Kidney (tissue), 14 donors: Measurements from ENCODE around the gene AKR1C3. TPM values are rescaled to one million over a fixed set of nuclear protein-coding genes. Genes with fewer than 3 reads are reported as not detected.

Experiments
- DNase-seq, 5 donors: peaks; one replicate each; pipeline ENCODE4 v3.0.0-alpha.2; 2013 to 2020
- FAIRE-seq: peaks from 2 replicates; lab custom pipeline; 2012; peaks lifted over from hg19 to GRCh38; lab: Jason Lieb, UNC
- H3K27ac ChIP-seq, 2 donors: one replicate each; pipeline ENCODE4 v1.7.0; 2013; ENCODE audit warnings: low read depth in 2 of 2, low read length in 2 of 2, inconsistent platforms in 1 of 2
- H3K27me3 ChIP-seq: one replicate; pipeline ENCODE4 v1.7.1; 2013; ENCODE audit warnings: low read length, inconsistent platforms; ENCODE audit not compliant: control insufficient read depth, insufficient read depth
- H3K36me3 ChIP-seq, 3 donors: one replicate each; pipeline versions ENCODE4 v1.7.0 to v1.7.1; 2013; ENCODE audit warnings: low read length in 3 of 3, control low read depth in 1 of 3, inconsistent platforms in 1 of 3; ENCODE audit not compliant: insufficient read depth in 3 of 3, control insufficient read depth in 2 of 3
- H3K4me1 ChIP-seq, 3 donors: one replicate each; pipeline versions ENCODE4 v1.7.0 to v1.7.1; 2013; ENCODE audit warnings: low read length in 3 of 3, inconsistent platforms in 1 of 3, low read depth in 1 of 3; ENCODE audit not compliant: control insufficient read depth in 2 of 3, insufficient read depth in 2 of 3
- H3K4me3 ChIP-seq, 3 donors: one replicate each; pipeline versions ENCODE4 v1.7.0 to v1.8.1; 2013; ENCODE audit warnings: low read length in 3 of 3, control low read depth in 1 of 3, inconsistent platforms in 1 of 3
- H3K9ac ChIP-seq, 3 donors: one replicate each; pipeline versions ENCODE4 v1.7.0 to v1.7.1; 2013; ENCODE audit warnings: low read length in 3 of 3, control low read depth in 1 of 3, inconsistent platforms in 1 of 3
- H3K9me3 ChIP-seq, 3 donors: one replicate each; pipeline versions ENCODE4 v1.7.0 to v1.7.1; 2013; ENCODE audit warnings: low read length in 3 of 3, control low read depth in 1 of 3, inconsistent platforms in 1 of 3; ENCODE audit not compliant: control insufficient read depth in 2 of 3, insufficient read depth in 1 of 3
- intact Hi-C: fragments of 100-400 bp; cut with DNase I; formaldehyde crosslinking; loops from one replicate; pipeline ENCODE4 v1.11.1; 2022
- polyA plus RNA-seq: library from polyadenylated mRNA; stranded (reverse); fragments of 350-450 nt; fragmentation: Illumina TruSeq; extraction: RNeasy Lipid Tissue Mini Kit (QIAGEN cat#74804); gene quantifications from one replicate; pipeline ENCODE4 v1.2.3, GENCODE V29; 2014; ENCODE audit warnings: low read depth, low replicate concordance; ENCODE audit not compliant: insufficient read depth
- total RNA-seq: library from RNA; stranded (reverse); fragmentation: NEBNext Ultra II Directional; extraction: Animal tissue kit (Norgen Biotek cat#: 25700); gene quantifications from one replicate; pipeline ENCODE4 v1.2.1, GENCODE V29; 2021
- TF ChIP-seq, protein P1 (sequence below): IDR thresholded peaks from 3 replicates; pipeline ENCODE4 v1.5.1; 2012; ENCODE audit warnings: mild to moderate bottlenecking, moderate library complexity, borderline replicate concordance; ENCODE audit not compliant: insufficient read depth; ENCODE audit errors: extremely low read depth
- donor health status: control.
- donor health status: control.
- donor health status: control.
- donor health status: control.
- donor health status: control.
- donor health status: DM: yes; HTN: yes; CAD: no.
- donor health status: Normal renal cell carcinoma (clear cell type).

Gene AKR1C3
- total and polyA plus RNA-seq, 2 donors from 2014 or later = 61.8 to 187 TPM

DNA sequence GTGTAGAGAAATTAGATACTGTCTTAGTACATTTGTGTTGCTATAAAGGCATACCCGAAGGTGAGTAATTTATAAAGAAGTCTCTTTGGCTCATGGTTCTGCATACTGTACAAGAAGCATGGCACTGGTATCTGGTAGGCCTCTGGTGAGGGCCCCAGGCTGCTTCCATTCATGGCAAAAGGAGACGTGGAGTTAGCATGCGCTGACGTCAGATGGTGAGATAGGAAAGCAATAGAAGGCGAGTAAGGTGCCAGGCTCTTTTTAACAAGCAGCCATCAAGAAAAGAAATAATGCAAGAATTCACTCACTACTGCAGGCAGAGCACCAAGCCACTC is 52.7 kb downstream of the AKR1C3 start:
- FAIRE-seq (no peak), DNase-seq (no peak)
- intact Hi-C loops = no loop called here
- H3K9me3 ChIP-seq = no peaks in the 10 kb centered on the region
- no peaks in the 10 kb centered on the region for H3K36me3 ChIP-seq
- H3K9ac ChIP-seq = no peak overlapping the region
- H3K27me3 ChIP-seq = no peaks in the 10 kb centered on the region
- no peak overlapping the region for H3K27ac ChIP-seq
- peaks cover 0 to 16% (median 0%) of the 10 kb centered on the region in 3 donors for H3K4me1 ChIP-seq
- TF ChIP-seq, protein P1, sequence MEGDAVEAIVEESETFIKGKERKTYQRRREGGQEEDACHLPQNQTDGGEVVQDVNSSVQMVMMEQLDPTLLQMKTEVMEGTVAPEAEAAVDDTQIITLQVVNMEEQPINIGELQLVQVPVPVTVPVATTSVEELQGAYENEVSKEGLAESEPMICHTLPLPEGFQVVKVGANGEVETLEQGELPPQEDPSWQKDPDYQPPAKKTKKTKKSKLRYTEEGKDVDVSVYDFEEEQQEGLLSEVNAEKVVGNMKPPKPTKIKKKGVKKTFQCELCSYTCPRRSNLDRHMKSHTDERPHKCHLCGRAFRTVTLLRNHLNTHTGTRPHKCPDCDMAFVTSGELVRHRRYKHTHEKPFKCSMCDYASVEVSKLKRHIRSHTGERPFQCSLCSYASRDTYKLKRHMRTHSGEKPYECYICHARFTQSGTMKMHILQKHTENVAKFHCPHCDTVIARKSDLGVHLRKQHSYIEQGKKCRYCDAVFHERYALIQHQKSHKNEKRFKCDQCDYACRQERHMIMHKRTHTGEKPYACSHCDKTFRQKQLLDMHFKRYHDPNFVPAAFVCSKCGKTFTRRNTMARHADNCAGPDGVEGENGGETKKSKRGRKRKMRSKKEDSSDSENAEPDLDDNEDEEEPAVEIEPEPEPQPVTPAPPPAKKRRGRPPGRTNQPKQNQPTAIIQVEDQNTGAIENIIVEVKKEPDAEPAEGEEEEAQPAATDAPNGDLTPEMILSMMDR = no peak
- no peak overlapping the region for H3K4me3 ChIP-seq

DNA sequence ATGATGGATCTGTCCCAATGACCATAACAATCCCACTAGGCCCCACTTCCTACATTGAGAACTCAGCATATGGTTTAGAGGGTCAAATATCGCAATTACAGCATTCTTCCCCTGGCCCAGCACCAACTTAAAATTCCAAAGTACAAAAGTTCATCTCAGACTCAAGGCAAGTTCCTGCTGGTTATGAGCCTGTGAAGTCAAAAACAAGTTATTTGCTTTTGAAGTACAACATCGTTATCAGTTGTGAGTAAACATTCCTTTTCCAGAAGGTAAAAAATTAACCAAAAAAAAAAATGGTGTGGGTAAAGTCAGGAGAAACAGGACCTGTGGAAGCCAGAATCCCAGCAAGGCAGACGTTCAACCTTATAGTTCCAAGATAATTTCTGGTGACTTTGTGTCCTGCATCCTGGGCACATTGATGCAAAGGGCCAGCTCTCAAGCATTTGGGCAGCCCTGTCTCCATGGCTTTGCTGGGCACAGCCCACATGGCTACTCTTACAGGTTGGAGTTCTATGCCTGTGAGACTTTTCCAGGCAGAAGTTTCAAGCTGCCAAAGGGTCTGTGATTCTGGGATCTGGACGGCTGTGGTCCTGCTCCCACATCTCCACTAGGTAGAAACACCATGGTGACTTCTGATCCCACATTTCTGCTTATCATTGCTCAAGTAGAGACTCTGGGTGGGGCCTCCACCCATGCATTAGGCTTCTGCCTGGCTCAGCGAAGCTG is 53.2 kb downstream of the AKR1C3 start:
- TF ChIP-seq, protein P1 = no peak
- Histone ChIP-seq H3K27ac (peak overlapping the region; percentile 20 to 64), H3K4me1 (peaks cover 0 to 16% (median 0%) of the 10 kb centered on the region in 3 donors), H3K36me3 (no peaks in the 10 kb centered on the region), H3K9ac (no peak overlapping the region), H3K9me3 (no peaks in the 10 kb centered on the region), H3K4me3 (no peak overlapping the region), H3K27me3 (no peaks in the 10 kb centered on the region)
- no peak for FAIRE-seq
- intact Hi-C loops = no loop called here
- peak in 1 of 5 donors; percentile 11 for DNase-seq

DNA sequence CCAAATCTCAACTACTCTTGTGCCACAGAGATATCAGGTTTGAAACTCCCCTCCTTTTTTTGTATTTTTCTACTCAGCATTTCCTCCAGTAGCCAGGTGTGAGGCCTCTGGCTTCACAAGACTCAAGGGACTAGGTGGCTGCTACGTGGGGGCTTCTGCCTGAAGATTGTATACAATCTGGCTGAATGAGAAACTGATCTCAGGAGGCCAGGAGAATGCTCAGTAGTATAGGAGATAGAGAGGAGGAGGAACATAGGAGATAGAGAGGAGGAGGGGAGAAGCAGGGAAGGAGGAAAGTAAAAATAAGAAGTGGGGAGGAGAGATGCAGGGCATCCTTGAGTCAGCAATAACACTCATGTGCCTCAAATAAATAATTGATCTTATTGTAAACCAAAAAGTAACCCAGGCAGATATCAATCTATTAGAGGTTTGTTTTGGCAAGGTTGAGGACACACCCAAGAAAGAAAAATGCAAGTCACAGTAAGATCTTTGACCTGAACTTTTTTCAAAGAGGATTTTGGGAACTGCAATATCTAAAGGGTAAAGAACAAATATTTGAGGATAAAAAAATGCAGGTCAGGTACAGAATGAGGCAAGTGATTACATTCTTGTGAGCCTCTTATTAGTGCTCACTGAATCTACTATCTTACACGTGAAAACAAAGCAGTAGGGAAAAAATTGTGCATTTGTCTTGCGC is 53.9 kb downstream of the AKR1C3 start:
- peaks cover 0 to 16% (median 0%) of the 10 kb centered on the region in 3 donors for H3K4me1 ChIP-seq
- FAIRE-seq = no peak
- no peak overlapping the region for H3K9ac ChIP-seq
- H3K4me3 ChIP-seq = no peak overlapping the region
- no peak for DNase-seq
- no peaks in the 10 kb centered on the region for H3K36me3 ChIP-seq
- H3K27ac ChIP-seq = peak overlapping the region; percentile 20 to 64
- H3K27me3 ChIP-seq = no peaks in the 10 kb centered on the region
- H3K9me3 ChIP-seq = no peaks in the 10 kb centered on the region
- intact Hi-C loops = no loop called here
- TF ChIP-seq, protein P1 = no peak
